Hepatocyte (in vitro differentiated cells): Measurements from ENCODE around the gene CNIH2. TPM values are rescaled to one million over a fixed set of nuclear protein-coding genes. Genes with fewer than 3 reads are reported as not detected.
A peak's percentile ranks its signal among the peaks of the same experiment; 100 is the strongest.

Experiments used
- DNase-seq: peaks from one replicate; pipeline ENCODE4 v3.0.0-alpha.2; 2016; ENCODE audit warnings: low spot score
- H2AFZ ChIP-seq: fragments of 200-600 bp; sonication (generic); 2 replicates; pipeline ENCODE4 v1.6.0; 2016; ENCODE audit warnings: antibody characterized with exemption, mild to moderate bottlenecking
- H3K27ac ChIP-seq: fragments of 200-600 bp; sonication (generic); 2 replicates; pipeline ENCODE4 v1.5.1; 2016; ENCODE audit warnings: mild to moderate bottlenecking
- H3K27me3 ChIP-seq: fragments of 200-600 bp; sonication (generic); 2 replicates; pipeline ENCODE4 v1.6.1; 2016
- H3K36me3 ChIP-seq: fragments of 200-600 bp; sonication (generic); replicated peaks from 2 replicates; pipeline ENCODE4 v1.5.1; 2016; ENCODE audit warnings: low read depth; ENCODE audit not compliant: insufficient read depth
- H3K4me1 ChIP-seq: fragments of 200-600 bp; sonication (generic); 2 replicates; pipeline ENCODE4 v1.5.1; 2016; ENCODE audit warnings: mild to moderate bottlenecking, moderate library complexity; ENCODE audit not compliant: insufficient read depth
- H3K4me2 ChIP-seq: fragments of 200-600 bp; sonication (generic); 2 replicates; pipeline ENCODE4 v1.6.0; 2016
- H3K4me3 ChIP-seq: fragments of 200-600 bp; sonication (generic); 2 replicates; pipeline ENCODE4 v1.5.1; 2016; ENCODE audit warnings: mild to moderate bottlenecking
- H3K79me2 ChIP-seq: fragments of 200-600 bp; sonication (generic); 2 replicates; pipeline ENCODE4 v1.6.0; 2017; ENCODE audit warnings: mild to moderate bottlenecking
- H3K9me2 ChIP-seq: fragments of 200-600 bp; sonication (generic); replicated peaks from 2 replicates; pipeline ENCODE4 v1.6.0; 2017; ENCODE audit warnings: mild to moderate bottlenecking; ENCODE audit not compliant: insufficient read depth
- H3K9me3 ChIP-seq: fragments of 200-600 bp; sonication (generic); 2 replicates; pipeline ENCODE4 v1.5.1; 2016; ENCODE audit warnings: low read depth, mild to moderate bottlenecking
- H4K20me1 ChIP-seq: fragments of 200-600 bp; sonication (generic); 2 replicates; pipeline ENCODE4 v1.6.0; 2016; ENCODE audit warnings: mild to moderate bottlenecking; ENCODE audit not compliant: insufficient read depth, poor library complexity, severe bottlenecking
- CTCF ChIP-seq: fragments of 200-600 bp; sonication (generic); IDR thresholded peaks from 2 replicates; pipeline ENCODE4 v1.5.1; 2016; ENCODE audit warnings: antibody characterized with exemption, mild to moderate bottlenecking; ENCODE audit not compliant: poor library complexity
- EZH2 ChIP-seq: fragments of 200-600 bp; sonication (generic); IDR thresholded peaks from 2 replicates; pipeline ENCODE4 v1.6.1; 2016; ENCODE audit warnings: antibody characterized with exemption, mild to moderate bottlenecking, borderline replicate concordance
- EZH2phosphoT487 ChIP-seq: fragments of 200-600 bp; sonication (generic); IDR thresholded peaks from one replicate; pipeline ENCODE4 v1.6.1; 2018; ENCODE audit warnings: antibody characterized with exemption, mild to moderate bottlenecking, low read depth, moderate library complexity; ENCODE audit not compliant: unreplicated experiment, severe bottlenecking
- WGBS: methylation state at CpG from one replicate; pipeline ENCODE4 v1.1.6; 2016; ENCODE audit warnings: low lambda C conversion rate; ENCODE audit errors: missing lambda C conversion rate; 5-methylcytosine and 5-hydroxymethylcytosine counted together
- polyA plus RNA-seq: library from polyadenylated mRNA; unstranded; fragments of >200 nt; fragmentation: Nextera tagmentation; extraction: Ambion mirVana; gene quantifications from 2 replicates; pipeline ENCODE4 v1.2.1, GENCODE V29; 2016
- total RNA-seq: library from RNA; depleted of rRNA; stranded (reverse); fragments of >200 nt; gene quantifications from 2 replicates; pipeline ENCODE4 v1.2.3, GENCODE V29; 2014

The CNIH2 gene
- total and polyA plus RNA-seq, 2 experiments from 2014 or later = 1.7 to 6.2 TPM

- Histone ChIP-seq H3K9me3 (no peaks in the 10 kb centered on the region), H2AFZ (no peak overlapping the region), H3K27me3 (no peaks in the 10 kb centered on the region), H3K36me3 (no peaks in the 10 kb centered on the region), H3K4me2 (no peak overlapping the region), H3K4me3 (no peak overlapping the region), H3K79me2 (peaks cover 9% of the 10 kb centered on the region), H4K20me1 (peaks cover 3% of the 10 kb centered on the region), H3K27ac (no peak overlapping the region), H3K4me1 (peaks cover 9% of the 10 kb centered on the region), H3K9me2 (no peaks in the 10 kb centered on the region)
- DNase-seq = no peak
- TF ChIP-seq CTCF (no peak), EZH2phosphoT487 (no peak), EZH2 (no peak)
- WGBS = 75% methylated on average over 6 of the region's 6 CpGs
These were observed 3.0 kb downstream of the CNIH2 start for GRCh38 chr11:66281001-66281400.

- 53% methylated on average over 19 of the region's 20 CpGs for WGBS
- Histone ChIP-seq H3K4me3 (no peak overlapping the region), H3K27me3 (no peaks in the 10 kb centered on the region), H3K9me3 (no peaks in the 10 kb centered on the region), H3K4me2 (no peak overlapping the region), H2AFZ (no peak overlapping the region), H3K36me3 (no peaks in the 10 kb centered on the region), H3K9me2 (no peaks in the 10 kb centered on the region), H4K20me1 (peaks cover 3% of the 10 kb centered on the region), H3K79me2 (peaks cover 19% of the 10 kb centered on the region), H3K4me1 (peaks cover 9% of the 10 kb centered on the region), H3K27ac (no peak overlapping the region)
- no peak for DNase-seq
- no peak for TF ChIP-seq CTCF
- no peak for TF ChIP-seq EZH2
- no peak for TF ChIP-seq EZH2phosphoT487
These were observed 3.9 kb downstream of the CNIH2 start for GRCh38 chr11:66281776-66282467.

- Histone ChIP-seq H3K27ac (no peak overlapping the region), H3K4me1 (peaks cover 5% of the 10 kb centered on the region), H3K4me3 (no peak overlapping the region), H3K9me3 (no peaks in the 10 kb centered on the region), H3K36me3 (no peaks in the 10 kb centered on the region), H2AFZ (no peak overlapping the region), H3K9me2 (no peaks in the 10 kb centered on the region), H3K79me2 (peaks cover 27% of the 10 kb centered on the region), H4K20me1 (peaks cover 3% of the 10 kb centered on the region), H3K4me2 (no peak overlapping the region), H3K27me3 (no peaks in the 10 kb centered on the region)
- TF ChIP-seq EZH2 (no peak), EZH2phosphoT487 (no peak), CTCF (peak; percentile 93)
- WGBS = 19% methylated on average over 30 of the region's 35 CpGs
- DNase-seq = peak; percentile 99
These were observed 4.8 kb downstream of the CNIH2 start for GRCh38 chr11:66282468-66283455.
